Measurements from ENCODE around the gene ATP5PD. TPM values are rescaled to one million over a fixed set of nuclear protein-coding genes. Genes with fewer than 3 reads are reported as not detected.

ATP5PD gene
- total and polyA plus RNA-seq, 2 of the 13 experiments (the other 11 are each of a cell fraction or from before 2014, with no cell fraction given): 158 to 428 TPM

- TF ChIP-seq BCL3 (CRISPR knock-in tag; IDR thresholded peaks at IDR 0.05) (peak; percentile 87; the same call in 1 of the 2 replicates), TARDBP (CRISPR knock-in tag; IDR thresholded peaks at IDR 0.05) (peak; percentile 80), SIX1 (CRISPR knock-in tag; IDR thresholded peaks at IDR 0.05; ENCODE audit: borderline replicate concordance) (0 out of 2 replicates have a peak, but pooled peaks have one; percentile 14), NCOA1 (CRISPR knock-in tag; IDR thresholded peaks at IDR 0.05) (0 out of 2 replicates have a peak, but pooled peaks have one; percentile 67), BORCS8-MEF2B (CRISPR knock-in tag; IDR thresholded peaks at IDR 0.05) (peak; percentile 84), LBX2 (CRISPR knock-in tag; IDR thresholded peaks at IDR 0.05; ENCODE audit: borderline replicate concordance) (peak; percentile 97), SAFB2 (CRISPR knock-in tag; IDR thresholded peaks at IDR 0.05; ENCODE audit: borderline replicate concordance, low read depth) (0 out of 2 replicates have a peak, but pooled peaks have one; percentile 38), ZNF713 (CRISPR knock-in tag; IDR thresholded peaks at IDR 0.05) (no peak; the same call in 1 of the 2 replicates), FOXJ3 (CRISPR knock-in tag; IDR thresholded peaks at IDR 0.05; ENCODE audit: borderline replicate concordance) (no peak), ZFP37 (CRISPR knock-in tag; IDR thresholded peaks at IDR 0.05; ENCODE audit: borderline replicate concordance) (no peak), ASH2L (IDR thresholded peaks at IDR 0.05; ENCODE audit: insufficient read length, low read depth, low read length) (peak; percentile 92), ZNF12 (CRISPR knock-in tag; IDR thresholded peaks at IDR 0.05) (0 out of 2 replicates have a peak, but pooled peaks have one; percentile 6), ZNF780A (CRISPR knock-in tag; IDR thresholded peaks at IDR 0.05) (no peak), NR2F2 (IDR thresholded peaks at IDR 0.05; ENCODE audit: borderline replicate concordance, low read depth) (no peak), TBX3 (IDR thresholded peaks at IDR 0.05; ENCODE audit: borderline replicate concordance) (peak; percentile 41; the same call in 1 of the 2 replicates), HOXA7 (CRISPR knock-in tag; IDR thresholded peaks at IDR 0.05) (no peak), AHDC1 (CRISPR knock-in tag; IDR thresholded peaks at IDR 0.05; ENCODE audit: borderline replicate concordance) (no peak; the same call in none of the 2 replicates), MEF2D (CRISPR knock-in tag; IDR thresholded peaks at IDR 0.05) (no peak; the same call in 1 of the 2 replicates), MED1 (CRISPR knock-in tag; IDR thresholded peaks at IDR 0.05) (peak; percentile 31; the same call in 1 of the 2 replicates), ZKSCAN1 (IDR thresholded peaks at IDR 0.05; ENCODE audit: low read length) (no peak; the same call in 1 of the 2 replicates), LCORL (IDR thresholded peaks at IDR 0.05) (no peak), LCORL (CRISPR knock-in tag; IDR thresholded peaks at IDR 0.05) (peak; percentile 89; the same call in 1 of the 2 replicates), KDM1A (CRISPR knock-in tag; IDR thresholded peaks at IDR 0.05) (no peak)
These were observed at the start of gene ATP5PD, which contains the start of gene KCTD2 (continued) for GRCh38 chr17:75046407-75047289.
